DND-41 (cell line): ENCODE data around the gene RASGRP1.

Source experiments
- ATAC-seq: fragments of 200-7000 bp; cut with Tn5 transposase; 3 replicates; pipeline ENCODE4 v1.9.1; 2021; ENCODE audit warnings: low read depth; ENCODE audit not compliant: insufficient read depth
- DNase-seq: peaks from one replicate; pipeline ENCODE4 v3.0.0-alpha.2; 2020
- H2AFZ ChIP-seq: 2 replicates; pipeline ENCODE4 v1.6.0; 2012; ENCODE audit warnings: low read depth, low read length
- H3K27ac ChIP-seq: 2 replicates; pipeline ENCODE4 v1.5.1; 2012; ENCODE audit warnings: low read length, inconsistent platforms
- H3K27me3 ChIP-seq: fragments of 200-600 bp; sonication (generic); 2 replicates; pipeline ENCODE4 v1.6.0; 2012; ENCODE audit warnings: low read length, mild to moderate bottlenecking, inconsistent platforms; ENCODE audit not compliant: insufficient read depth, poor library complexity
- H3K36me3 ChIP-seq: 2 replicates; pipeline ENCODE4 v1.5.1; 2012; ENCODE audit warnings: low read length, inconsistent platforms; ENCODE audit not compliant: insufficient read depth
- H3K4me1 ChIP-seq: 2 replicates; pipeline ENCODE4 v1.5.1; 2012; ENCODE audit warnings: mild to moderate bottlenecking, low read length; ENCODE audit not compliant: insufficient read depth
- H3K4me2 ChIP-seq: 2 replicates; pipeline ENCODE4 v1.6.0; 2012; ENCODE audit warnings: mild to moderate bottlenecking, moderate library complexity, low read length, inconsistent platforms; ENCODE audit not compliant: insufficient read depth
- H3K4me3 ChIP-seq, 2 experiments: fragments of 200-600 bp in 1 of 2; shearing (Covaris generic) in 1 of 2; 2 replicates each; pipeline ENCODE4 v1.5.1; 2012 to 2016; ENCODE audit warnings: inconsistent platforms in 2 of 2, low read length in 2 of 2, mild to moderate bottlenecking in 2 of 2, low read depth in 1 of 2, moderate library complexity in 1 of 2
- H3K79me2 ChIP-seq: 2 replicates; pipeline ENCODE4 v1.6.0; 2012; ENCODE audit warnings: low read length, inconsistent platforms; ENCODE audit not compliant: insufficient read depth
- H3K9ac ChIP-seq: 2 replicates; pipeline ENCODE4 v1.6.0; 2012; ENCODE audit warnings: low read depth, mild to moderate bottlenecking, inconsistent platforms, low read length, moderate library complexity
- H3K9me3 ChIP-seq: 2 replicates; pipeline ENCODE4 v1.5.1; 2012; ENCODE audit warnings: low read length, moderate library complexity, mild to moderate bottlenecking, inconsistent platforms; ENCODE audit not compliant: insufficient read depth, severe bottlenecking
- H4K20me1 ChIP-seq: 2 replicates; pipeline ENCODE4 v1.6.0; 2012; ENCODE audit warnings: low read length; ENCODE audit not compliant: insufficient read depth
- EZH2 ChIP-seq: IDR thresholded peaks from 3 replicates; pipeline ENCODE4 v1.6.1; 2012; ENCODE audit warnings: borderline replicate concordance, low read depth, mild to moderate bottlenecking, moderate library complexity, low read length, inconsistent platforms; ENCODE audit not compliant: severe bottlenecking
- TF ChIP-seq, protein P1 (sequence below): IDR thresholded peaks from 2 replicates; pipeline ENCODE4 v1.5.1; 2012; ENCODE audit warnings: borderline replicate concordance, low read length, moderate library complexity, mild to moderate bottlenecking; ENCODE audit not compliant: poor library complexity, severe bottlenecking; ENCODE audit errors: extremely low read depth

Gene RASGRP1

DNA sequence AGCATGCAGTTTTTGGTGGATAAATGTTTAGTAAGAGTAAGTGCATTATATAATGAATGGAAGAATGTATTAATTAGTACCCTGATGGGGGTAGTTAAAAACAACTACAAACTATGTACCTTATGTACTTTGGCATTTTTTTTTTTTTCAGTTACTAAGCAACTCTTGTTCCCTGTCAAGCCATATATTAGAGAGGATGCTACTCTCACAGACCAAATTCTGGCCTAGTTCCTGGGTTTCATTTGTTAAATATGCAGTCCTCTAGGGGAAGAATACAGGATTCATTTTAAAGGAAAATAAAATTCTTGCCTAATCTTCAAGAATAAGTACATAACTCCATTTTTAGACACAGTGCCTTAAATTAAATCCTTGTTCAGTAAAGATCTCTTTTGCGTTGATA lies 93.8 kb downstream of the RASGRP1 start:
- H3K27ac ChIP-seq: no peak overlapping the region
- H3K79me2 ChIP-seq: peaks cover 6% of the 10 kb centered on the region; the same call in 1 of the 2 replicates
- no peak overlapping the region for H3K4me3 ChIP-seq
- peaks cover 4% of the 10 kb centered on the region; the same call in 1 of the 2 replicates for H4K20me1 ChIP-seq
- no peaks in the 10 kb centered on the region for H3K9me3 ChIP-seq
- ATAC-seq: no peak
- no peaks in the 10 kb centered on the region for H3K4me1 ChIP-seq
- H3K36me3 ChIP-seq: peaks cover 42% of the 10 kb centered on the region
- no peak for DNase-seq
- no peaks in the 10 kb centered on the region for H3K27me3 ChIP-seq
- H3K4me2 ChIP-seq: no peak overlapping the region
- no peak overlapping the region for H2AFZ ChIP-seq
- TF ChIP-seq EZH2: no peak
- TF ChIP-seq, protein P1, sequence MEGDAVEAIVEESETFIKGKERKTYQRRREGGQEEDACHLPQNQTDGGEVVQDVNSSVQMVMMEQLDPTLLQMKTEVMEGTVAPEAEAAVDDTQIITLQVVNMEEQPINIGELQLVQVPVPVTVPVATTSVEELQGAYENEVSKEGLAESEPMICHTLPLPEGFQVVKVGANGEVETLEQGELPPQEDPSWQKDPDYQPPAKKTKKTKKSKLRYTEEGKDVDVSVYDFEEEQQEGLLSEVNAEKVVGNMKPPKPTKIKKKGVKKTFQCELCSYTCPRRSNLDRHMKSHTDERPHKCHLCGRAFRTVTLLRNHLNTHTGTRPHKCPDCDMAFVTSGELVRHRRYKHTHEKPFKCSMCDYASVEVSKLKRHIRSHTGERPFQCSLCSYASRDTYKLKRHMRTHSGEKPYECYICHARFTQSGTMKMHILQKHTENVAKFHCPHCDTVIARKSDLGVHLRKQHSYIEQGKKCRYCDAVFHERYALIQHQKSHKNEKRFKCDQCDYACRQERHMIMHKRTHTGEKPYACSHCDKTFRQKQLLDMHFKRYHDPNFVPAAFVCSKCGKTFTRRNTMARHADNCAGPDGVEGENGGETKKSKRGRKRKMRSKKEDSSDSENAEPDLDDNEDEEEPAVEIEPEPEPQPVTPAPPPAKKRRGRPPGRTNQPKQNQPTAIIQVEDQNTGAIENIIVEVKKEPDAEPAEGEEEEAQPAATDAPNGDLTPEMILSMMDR: no peak
- no peak overlapping the region for H3K9ac ChIP-seq

- Histone ChIP-seq H2AFZ (no peak overlapping the region), H3K9me3 (no peaks in the 10 kb centered on the region), H3K79me2 (peaks cover 59% of the 10 kb centered on the region), H3K4me2 (no peak overlapping the region), H3K4me3 (no peak overlapping the region), H3K9ac (no peak overlapping the region), H3K4me1 (no peaks in the 10 kb centered on the region), H3K36me3 (peaks cover 6% of the 10 kb centered on the region), H3K27ac (no peak overlapping the region), H3K27me3 (no peaks in the 10 kb centered on the region), H4K20me1 (peaks cover 32% of the 10 kb centered on the region)
- DNase-seq (no peak), ATAC-seq (no peak)
- TF ChIP-seq, protein P1: no peak
- TF ChIP-seq EZH2: no peak
These were observed 99.9 kb downstream of the RASGRP1 start for GRCh38 chr15:38464675-38465074.

GRCh38 chr15:38463893-38464292 lies 100.7 kb downstream of the RASGRP1 start:
- Histone ChIP-seq H3K79me2 (peaks cover 67% of the 10 kb centered on the region), H3K9ac (no peak overlapping the region), H3K9me3 (no peaks in the 10 kb centered on the region), H3K36me3 (peaks cover 8% of the 10 kb centered on the region), H3K4me1 (no peaks in the 10 kb centered on the region), H3K27me3 (no peaks in the 10 kb centered on the region), H4K20me1 (peaks cover 40% of the 10 kb centered on the region), H3K4me3 (no peak overlapping the region), H3K27ac (no peak overlapping the region), H2AFZ (no peak overlapping the region), H3K4me2 (no peak overlapping the region)
- DNase-seq: no peak
- ATAC-seq: no peak
- TF ChIP-seq, protein P1: no peak
- no peak for TF ChIP-seq EZH2
